Astrocyte (in vitro differentiated cells and primary cell): ENCODE results near the gene TIMP2. TPM values are rescaled to one million over a fixed set of nuclear protein-coding genes. Genes with fewer than 3 reads are reported as not detected.

Experiments used
- DNase-seq: peaks from one replicate; pipeline ENCODE4 v3.0.0-alpha.2; 2010; ENCODE audit warnings: low read depth
- FAIRE-seq: peaks from 2 replicates; lab custom pipeline; 2011; peaks lifted over from hg19 to GRCh38; lab: Jason Lieb, UNC
- H2AFZ ChIP-seq: 2 replicates; pipeline ENCODE4 v1.6.0; 2012; ENCODE audit warnings: low read depth, low read length, inconsistent platforms
- H3K27ac ChIP-seq: 2 replicates; pipeline ENCODE4 v1.5.1; 2011; ENCODE audit warnings: low read depth, low read length, inconsistent platforms
- H3K27me3 ChIP-seq: 2 replicates; pipeline ENCODE4 v1.6.0; 2011; ENCODE audit warnings: low read length, inconsistent platforms; ENCODE audit not compliant: insufficient read depth
- H3K36me3 ChIP-seq: 2 replicates; pipeline ENCODE4 v1.5.1; 2011; ENCODE audit warnings: low read length, inconsistent platforms; ENCODE audit not compliant: insufficient read depth
- H3K4me1 ChIP-seq: 2 replicates; pipeline ENCODE4 v1.5.1; 2011; ENCODE audit warnings: low read length, inconsistent platforms; ENCODE audit not compliant: insufficient read depth
- H3K4me2 ChIP-seq: 2 replicates; pipeline ENCODE4 v1.6.0; 2012; ENCODE audit warnings: low read length, inconsistent platforms
- H3K4me3 ChIP-seq: 2 replicates; pipeline ENCODE4 v1.5.1; 2011; ENCODE audit warnings: low read depth, mild to moderate bottlenecking, low read length, inconsistent platforms; ENCODE audit not compliant: insufficient read depth
- H3K79me2 ChIP-seq: 2 replicates; pipeline ENCODE4 v1.6.0; 2012; ENCODE audit warnings: mild to moderate bottlenecking, low read length, inconsistent platforms; ENCODE audit not compliant: insufficient read depth
- H3K9ac ChIP-seq: 2 replicates; pipeline ENCODE4 v1.6.0; 2012; ENCODE audit warnings: mild to moderate bottlenecking, low read length, inconsistent platforms
- H3K9me3 ChIP-seq: 2 replicates; pipeline ENCODE4 v1.5.1; 2012; ENCODE audit warnings: low read depth, mild to moderate bottlenecking, low read length, inconsistent platforms; ENCODE audit not compliant: insufficient read depth
- H4K20me1 ChIP-seq: 2 replicates; pipeline ENCODE4 v1.6.0; 2012; ENCODE audit warnings: low read length, inconsistent platforms; ENCODE audit not compliant: insufficient read depth
- H3K27ac Mint-ChIP-seq: one replicate; pipeline ENCODE4 v1.8.0; 2021; ENCODE audit warnings: mild to moderate bottlenecking, mixed read lengths; ENCODE audit not compliant: unreplicated experiment
- H3K27me3 Mint-ChIP-seq: one replicate; pipeline ENCODE4 v1.8.0; 2021; ENCODE audit warnings: low read depth, mixed read lengths; ENCODE audit not compliant: unreplicated experiment
- H3K36me3 Mint-ChIP-seq: one replicate; pipeline ENCODE4 v1.8.0; 2021; ENCODE audit warnings: low read depth, mixed read lengths; ENCODE audit not compliant: unreplicated experiment
- H3K4me1 Mint-ChIP-seq: one replicate; pipeline ENCODE4 v1.8.0; 2021; ENCODE audit warnings: low read depth, mixed read lengths; ENCODE audit not compliant: unreplicated experiment
- H3K4me3 Mint-ChIP-seq: one replicate; pipeline ENCODE4 v1.8.0; 2021; ENCODE audit warnings: mild to moderate bottlenecking, moderate library complexity, mixed read lengths; ENCODE audit not compliant: unreplicated experiment
- H3K9me3 Mint-ChIP-seq: one replicate; pipeline ENCODE4 v1.8.0; 2021; ENCODE audit warnings: mild to moderate bottlenecking, mixed read lengths; ENCODE audit not compliant: unreplicated experiment
- CTCF ChIP-seq: IDR thresholded peaks from 2 replicates; pipeline ENCODE4 v1.5.1; 2011; ENCODE audit warnings: low read depth, mild to moderate bottlenecking, inconsistent platforms, low read length, moderate library complexity; ENCODE audit not compliant: insufficient read depth
- EZH2 ChIP-seq: IDR thresholded peaks from 2 replicates; pipeline ENCODE4 v1.6.1; 2012; ENCODE audit warnings: mild to moderate bottlenecking, low read length, inconsistent platforms; ENCODE audit not compliant: insufficient read depth
- total RNA-seq: library from RNA; stranded (reverse); gene quantifications from 2 replicates; pipeline ENCODE4 v1.2.1, GENCODE V29; 2021

Gene TIMP2
- total RNA-seq, 1 donor from 2014 or later = 184 TPM

GRCh38 chr17:78806451-78806850 is 118.7 kb downstream of the TIMP2 start:
- DNase-seq (no peak), FAIRE-seq (no peak)
- H3K4me3 ChIP-seq = no peak overlapping the region
- H3K36me3 ChIP-seq = peaks cover 60% of the 10 kb centered on the region
- no peaks in the 10 kb centered on the region for H3K9me3 ChIP-seq
- H3K27ac ChIP-seq = no peak overlapping the region
- H3K27me3 ChIP-seq = no peaks in the 10 kb centered on the region
- Mint-ChIP-seq H3K9me3 (no peaks in the 10 kb centered on the region), H3K27ac (no peak overlapping the region), H3K27me3 (no peaks in the 10 kb centered on the region), H3K4me3 (no peak overlapping the region), H3K4me1 (peaks cover 3% of the 10 kb centered on the region), H3K36me3 (peaks cover 25% of the 10 kb centered on the region)
- peaks cover 35% of the 10 kb centered on the region for H4K20me1 ChIP-seq
- no peak overlapping the region for H3K4me2 ChIP-seq
- peaks cover 40% of the 10 kb centered on the region for H3K79me2 ChIP-seq
- H3K9ac ChIP-seq = no peak overlapping the region
- H2AFZ ChIP-seq = no peak overlapping the region
- TF ChIP-seq EZH2 (no peak), CTCF (no peak)
- H3K4me1 ChIP-seq = no peaks in the 10 kb centered on the region

- Histone ChIP-seq H3K4me3 (no peak overlapping the region), H3K4me1 (no peaks in the 10 kb centered on the region), H2AFZ (no peak overlapping the region), H3K79me2 (peaks cover 44% of the 10 kb centered on the region), H3K27ac (no peak overlapping the region), H3K9me3 (no peaks in the 10 kb centered on the region), H4K20me1 (peaks cover 37% of the 10 kb centered on the region), H3K27me3 (no peaks in the 10 kb centered on the region), H3K9ac (no peak overlapping the region), H3K36me3 (peaks cover 51% of the 10 kb centered on the region), H3K4me2 (no peak overlapping the region)
- no peak for TF ChIP-seq EZH2
- no peak for TF ChIP-seq CTCF
- Mint-ChIP-seq H3K9me3 (no peaks in the 10 kb centered on the region), H3K4me3 (no peak overlapping the region), H3K4me1 (peaks cover 5% of the 10 kb centered on the region), H3K36me3 (peaks cover 23% of the 10 kb centered on the region), H3K27ac (no peak overlapping the region), H3K27me3 (no peaks in the 10 kb centered on the region)
- FAIRE-seq (no peak), DNase-seq (no peak)
Measured at GRCh38 chr17:78805301-78805700, 119.9 kb downstream of the TIMP2 start.

DNA sequence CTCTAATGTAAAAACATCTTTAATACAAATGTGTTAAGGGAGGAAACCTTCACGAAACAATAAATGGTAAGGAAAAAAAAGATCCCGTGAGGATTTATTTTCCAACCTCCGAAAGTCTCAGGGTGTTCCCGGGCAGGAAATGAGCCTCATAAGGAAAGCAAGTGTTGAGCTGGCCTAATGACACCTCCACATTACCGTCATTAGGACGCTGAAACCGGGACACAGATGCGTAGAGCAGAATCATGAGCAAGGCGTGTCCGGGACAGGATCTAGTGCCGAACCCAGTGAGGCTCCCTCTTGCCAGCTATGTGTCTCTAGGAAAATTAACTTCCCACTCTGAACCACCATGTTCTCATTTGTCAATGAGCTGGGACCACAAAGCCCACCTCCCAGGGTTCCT is 120.4 kb downstream of the TIMP2 start:
- Mint-ChIP-seq H3K4me3 (no peak overlapping the region), H3K9me3 (no peaks in the 10 kb centered on the region), H3K36me3 (peaks cover 24% of the 10 kb centered on the region), H3K4me1 (peaks cover 5% of the 10 kb centered on the region), H3K27me3 (no peaks in the 10 kb centered on the region), H3K27ac (no peak overlapping the region)
- Histone ChIP-seq H3K9me3 (no peaks in the 10 kb centered on the region), H3K36me3 (peaks cover 50% of the 10 kb centered on the region), H3K27ac (no peak overlapping the region), H4K20me1 (peaks cover 38% of the 10 kb centered on the region), H3K27me3 (no peaks in the 10 kb centered on the region), H3K4me1 (no peaks in the 10 kb centered on the region), H3K4me2 (no peak overlapping the region), H2AFZ (no peak overlapping the region), H3K79me2 (peaks cover 49% of the 10 kb centered on the region), H3K9ac (no peak overlapping the region), H3K4me3 (no peak overlapping the region)
- DNase-seq (no peak), FAIRE-seq (no peak)
- TF ChIP-seq EZH2 (no peak), CTCF (no peak)
